ENCODE results near the gene DDX27. TPM values are rescaled to one million over a fixed set of nuclear protein-coding genes. Genes with fewer than 3 reads are reported as not detected.

DDX27 gene
- polyA plus RNA-seq, 1 of the 3 experiments (the other 2 are of a cell fraction) = 51.9 TPM

DNA sequence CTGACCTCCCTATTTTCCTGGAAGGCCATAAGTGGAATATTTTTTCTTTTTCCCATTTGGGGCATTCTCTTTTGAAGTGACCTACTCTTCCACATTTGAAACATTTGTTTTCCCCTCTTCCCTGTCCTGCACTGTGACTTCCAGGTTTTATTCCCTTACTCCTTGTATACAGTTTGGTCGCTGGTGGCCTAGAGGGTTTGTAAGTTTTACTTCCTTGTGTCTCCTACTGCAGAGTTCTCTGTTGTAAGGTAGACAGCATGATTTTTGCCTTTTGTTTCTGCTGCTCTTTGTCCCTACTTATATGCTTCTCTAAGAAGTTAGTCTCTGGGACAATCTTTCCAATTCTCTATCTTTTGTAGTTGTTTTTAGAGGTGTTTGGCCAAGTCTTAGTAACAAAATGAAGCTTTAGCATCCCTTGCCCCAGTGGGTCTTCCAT, 66.0 kb downstream of the DDX27 start:
- ChIA-PET CTCF (no interaction called here), POLR2A (no interaction called here)
- H4K20me1 ChIP-seq (ENCODE audit: insufficient read depth) = peaks cover 100% of the 10 kb centered on the region
- H3K9me2 ChIP-seq = no peaks in the 10 kb centered on the region
- H2AFZ ChIP-seq (ENCODE audit: low read depth) = no peak overlapping the region
- H3K9me3 ChIP-seq = peaks cover 6% of the 10 kb centered on the region; the same call in 1 of the 2 replicates
- no peak for DNase-seq
- 80% methylated on average over 1 of the region's 1 CpG for WGBS (ENCODE audit: low lambda C conversion rate)
- H3F3A ChIP-seq (replicated peaks; ENCODE audit: insufficient read depth) = peaks cover 100% of the 10 kb centered on the region
- peaks cover 95 to 100% of the 10 kb centered on the region in 2 experiments for H3K36me3 ChIP-seq (replicated peaks in 1 of 2; ENCODE audit: control insufficient read depth in 1 of 2, insufficient read depth in 2 of 2, low read length in 1 of 2)
- H3K27me3 ChIP-seq (ENCODE audit: insufficient read depth) = no peaks in the 10 kb centered on the region
- H3K4me1 ChIP-seq (ENCODE audit: control insufficient read depth in 1 of 2, insufficient read depth in 2 of 2, low read depth in 1 of 2, low read length in 1 of 2) = peaks cover 8 to 15% of the 10 kb centered on the region in 2 experiments
- peak overlapping the region in 1 of 2 experiments; percentile 17; a peak in 1 of 4 replicates for H3K27ac ChIP-seq (ENCODE audit: low read depth in 2 of 2, low read length in 1 of 2)
- peaks cover 80% of the 10 kb centered on the region for H3K79me2 ChIP-seq (ENCODE audit: insufficient read depth)
- TF ChIP-seq, protein P1, sequence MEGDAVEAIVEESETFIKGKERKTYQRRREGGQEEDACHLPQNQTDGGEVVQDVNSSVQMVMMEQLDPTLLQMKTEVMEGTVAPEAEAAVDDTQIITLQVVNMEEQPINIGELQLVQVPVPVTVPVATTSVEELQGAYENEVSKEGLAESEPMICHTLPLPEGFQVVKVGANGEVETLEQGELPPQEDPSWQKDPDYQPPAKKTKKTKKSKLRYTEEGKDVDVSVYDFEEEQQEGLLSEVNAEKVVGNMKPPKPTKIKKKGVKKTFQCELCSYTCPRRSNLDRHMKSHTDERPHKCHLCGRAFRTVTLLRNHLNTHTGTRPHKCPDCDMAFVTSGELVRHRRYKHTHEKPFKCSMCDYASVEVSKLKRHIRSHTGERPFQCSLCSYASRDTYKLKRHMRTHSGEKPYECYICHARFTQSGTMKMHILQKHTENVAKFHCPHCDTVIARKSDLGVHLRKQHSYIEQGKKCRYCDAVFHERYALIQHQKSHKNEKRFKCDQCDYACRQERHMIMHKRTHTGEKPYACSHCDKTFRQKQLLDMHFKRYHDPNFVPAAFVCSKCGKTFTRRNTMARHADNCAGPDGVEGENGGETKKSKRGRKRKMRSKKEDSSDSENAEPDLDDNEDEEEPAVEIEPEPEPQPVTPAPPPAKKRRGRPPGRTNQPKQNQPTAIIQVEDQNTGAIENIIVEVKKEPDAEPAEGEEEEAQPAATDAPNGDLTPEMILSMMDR (IDR thresholded peaks at IDR 0.05) = no peak
- H3K9ac ChIP-seq = no peak overlapping the region
- peak overlapping the region; percentile 47; the same call in 1 of the 2 replicates for H3K4me2 ChIP-seq
- no peak overlapping the region; a peak in 1 of 4 replicates for H3K4me3 ChIP-seq (ENCODE audit: low read depth in 2 of 2, low read length in 1 of 2)

DNA sequence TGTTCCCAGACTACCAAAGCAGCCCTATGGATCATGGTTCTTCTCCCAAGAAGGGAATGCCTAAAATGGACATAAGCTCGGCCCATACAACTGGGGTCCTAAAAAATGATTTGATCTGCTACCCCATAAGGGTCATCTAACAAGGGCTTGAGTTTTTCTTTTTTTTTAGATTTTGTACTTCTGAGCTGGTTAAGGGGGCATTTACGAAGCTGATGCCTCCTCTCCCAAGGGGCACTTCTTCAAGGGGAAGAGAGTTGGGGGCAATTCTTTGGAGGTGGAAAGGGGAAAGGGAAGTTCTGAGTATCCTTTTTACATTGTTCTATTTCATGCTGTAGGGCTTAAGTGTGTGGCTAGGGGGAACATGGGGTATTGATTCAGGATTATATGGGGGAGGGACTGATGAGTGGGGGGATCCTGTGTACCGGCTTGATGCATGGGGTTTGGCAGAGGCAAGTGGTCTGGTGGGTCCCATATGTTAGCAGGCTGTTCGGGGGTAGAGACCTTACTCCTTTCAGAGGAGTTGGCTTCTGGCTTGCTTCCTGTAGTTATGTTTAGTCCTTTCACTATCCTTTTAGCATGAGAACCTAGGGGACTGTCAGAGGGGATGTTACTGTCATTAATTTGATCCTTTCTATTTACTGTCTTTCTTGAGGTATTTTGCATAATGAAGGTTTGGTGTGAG, 66.7 kb downstream of the DDX27 start:
- WGBS (ENCODE audit: low lambda C conversion rate) = 89% methylated on average over 3 of the region's 4 CpGs
- H3K79me2 ChIP-seq (ENCODE audit: insufficient read depth) = peaks cover 73% of the 10 kb centered on the region
- peaks cover 100% of the 10 kb centered on the region for H4K20me1 ChIP-seq (ENCODE audit: insufficient read depth)
- H3K9me3 ChIP-seq = no peaks in the 10 kb centered on the region
- peak overlapping the region in 1 of 2 experiments; percentile 2; a peak in 1 of 4 replicates for H3K4me3 ChIP-seq (ENCODE audit: low read depth in 2 of 2, low read length in 1 of 2)
- TF ChIP-seq, protein P2, sequence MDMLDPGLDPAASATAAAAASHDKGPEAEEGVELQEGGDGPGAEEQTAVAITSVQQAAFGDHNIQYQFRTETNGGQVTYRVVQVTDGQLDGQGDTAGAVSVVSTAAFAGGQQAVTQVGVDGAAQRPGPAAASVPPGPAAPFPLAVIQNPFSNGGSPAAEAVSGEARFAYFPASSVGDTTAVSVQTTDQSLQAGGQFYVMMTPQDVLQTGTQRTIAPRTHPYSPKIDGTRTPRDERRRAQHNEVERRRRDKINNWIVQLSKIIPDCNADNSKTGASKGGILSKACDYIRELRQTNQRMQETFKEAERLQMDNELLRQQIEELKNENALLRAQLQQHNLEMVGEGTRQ (IDR thresholded peaks at IDR 0.05; ENCODE audit: borderline replicate concordance, low read depth, low read length) = no peak
- no peak for TF ChIP-seq EZH2phosphoT487 (IDR thresholded peaks at IDR 0.05; ENCODE audit: borderline replicate concordance, low read depth)
- no peak for TF ChIP-seq SMC3 (IDR thresholded peaks at IDR 0.05; ENCODE audit: low read depth, low read length)
- no peak for TF ChIP-seq MXI1 (IDR thresholded peaks at IDR 0.05; ENCODE audit: low read depth, low read length)
- TF ChIP-seq RXRA (IDR thresholded peaks at IDR 0.05; ENCODE audit: borderline replicate concordance, low read depth) = no peak
- no peak for TF ChIP-seq GATA2 (CRISPR knock-in tag; IDR thresholded peaks at IDR 0.05)
- TF ChIP-seq TAF1 (IDR thresholded peaks at IDR 0.05; ENCODE audit: borderline replicate concordance, low read depth, low read length) = no peak
- TF ChIP-seq TCF12 (IDR thresholded peaks at IDR 0.05) = no peak
- no peak for TF ChIP-seq FOXJ3 (CRISPR knock-in tag; IDR thresholded peaks at IDR 0.05)
- no peak for TF ChIP-seq GABPA (IDR thresholded peaks at IDR 0.05; ENCODE audit: low read depth)
- no peak for TF ChIP-seq NFIC (IDR thresholded peaks at IDR 0.05; ENCODE audit: borderline replicate concordance)
- no peak for TF ChIP-seq ELF1 (IDR thresholded peaks at IDR 0.05)
- no peak for TF ChIP-seq FOSL2 (IDR thresholded peaks at IDR 0.05; ENCODE audit: borderline replicate concordance, low read depth)
- POLR2A ChIA-PET = no interaction called here
- no peaks in the 10 kb centered on the region for H3K27me3 ChIP-seq (ENCODE audit: insufficient read depth)
- H3K4me1 ChIP-seq (ENCODE audit: control insufficient read depth in 1 of 2, insufficient read depth in 2 of 2, low read depth in 1 of 2, low read length in 1 of 2) = peaks cover 7 to 15% of the 10 kb centered on the region in 2 experiments
- H3K9me2 ChIP-seq = no peaks in the 10 kb centered on the region
- CTCF ChIA-PET = no interaction called here
- DNase-seq = no peak
- H3K27ac ChIP-seq (ENCODE audit: low read depth in 2 of 2, low read length in 1 of 2) = 0 out of 4 replicates have a peak overlapping the region, but pooled peaks of 1 of the 2 experiments have one; percentile 17
- no peak overlapping the region for H3K9ac ChIP-seq
- peak overlapping the region; percentile 10; the same call in 1 of the 2 replicates for H3K4me2 ChIP-seq
- peaks cover 95 to 99% of the 10 kb centered on the region in 2 experiments for H3K36me3 ChIP-seq (replicated peaks in 1 of 2; ENCODE audit: control insufficient read depth in 1 of 2, insufficient read depth in 2 of 2, low read length in 1 of 2)
- H2AFZ ChIP-seq (ENCODE audit: low read depth) = no peak overlapping the region
- H3F3A ChIP-seq (replicated peaks; ENCODE audit: insufficient read depth) = peaks cover 100% of the 10 kb centered on the region
